Nephron (organoid): ENCODE measurements around the gene TTC29.
"Not testable (repeated sequence)": the region's sequence is repeated elsewhere in the genome, so short reads cannot be mapped to it uniquely, and the experiment has no call there.

Experiments used
- H3K27ac Mint-ChIP-seq, 3 experiments: 2 replicates each; pipeline ENCODE4 v1.8.0; 2020; ENCODE audit warnings: mixed read lengths in 3 of 3, mild to moderate bottlenecking in 2 of 3, moderate library complexity in 1 of 3
- H3K27me3 Mint-ChIP-seq: 2 replicates; pipeline ENCODE4 v1.8.0; 2021; ENCODE audit warnings: low read depth, mild to moderate bottlenecking, moderate library complexity, mixed read lengths
- H3K36me3 Mint-ChIP-seq: 2 replicates; pipeline ENCODE4 v1.8.0; 2020; ENCODE audit warnings: low read depth, mixed read lengths
- H3K4me1 Mint-ChIP-seq: 2 replicates; pipeline ENCODE4 v1.8.0; 2020; ENCODE audit warnings: mixed read lengths
- H3K4me3 Mint-ChIP-seq, 3 experiments: 2 replicates each; pipeline ENCODE4 v1.8.0; 2020; ENCODE audit warnings: mild to moderate bottlenecking in 3 of 3, mixed read lengths in 3 of 3, moderate library complexity in 2 of 3
- H3K9me3 Mint-ChIP-seq: 2 replicates; pipeline ENCODE4 v1.8.0; 2020; ENCODE audit warnings: mixed read lengths
- CTCF ChIP-seq, 3 experiments: fragments of 200-600 bp; sonication (generic); IDR thresholded peaks; one replicate each; pipeline ENCODE4 v1.5.0; 2021; ENCODE audit warnings: antibody characterized with exemption in 3 of 3; ENCODE audit not compliant: unreplicated experiment in 3 of 3

The TTC29 gene

GRCh38 chr4:146842876-146843275 lies 102.8 kb downstream of the TTC29 start:
- H3K27me3 Mint-ChIP-seq = no peaks in the 10 kb centered on the region
- H3K4me3 Mint-ChIP-seq = no peak overlapping the region

GRCh38 chr4:146840731-146841130 lies 104.9 kb downstream of the TTC29 start:
- TF ChIP-seq CTCF (IDR thresholded peaks at IDR 0.05; ENCODE audit: unreplicated experiment in 3 of 3) = no peak
- Mint-ChIP-seq H3K4me1 (no peaks in the 10 kb centered on the region), H3K9me3 (no peaks in the 10 kb centered on the region), H3K27me3 (no peaks in the 10 kb centered on the region), H3K27ac (no peak overlapping the region), H3K4me3 (no peak overlapping the region), H3K36me3 (no peaks in the 10 kb centered on the region)

More at GRCh38 chr4:146842876-146843275, 102.8 kb downstream of the TTC29 start:
- Mint-ChIP-seq H3K36me3 (no peaks in the 10 kb centered on the region), H3K27ac (no peak overlapping the region), H3K9me3 (no peaks in the 10 kb centered on the region), H3K4me1 (no peaks in the 10 kb centered on the region)
- no peak for TF ChIP-seq CTCF (IDR thresholded peaks at IDR 0.05; ENCODE audit: unreplicated experiment in 3 of 3)

GRCh38 chr4:146835096-146835495 lies 110.6 kb downstream of the TTC29 start:
- H3K27ac Mint-ChIP-seq = no peak overlapping the region
- no peak overlapping the region for H3K4me3 Mint-ChIP-seq
- H3K36me3 Mint-ChIP-seq = no peaks in the 10 kb centered on the region
- no peaks in the 10 kb centered on the region for H3K27me3 Mint-ChIP-seq
- no peaks in the 10 kb centered on the region for H3K9me3 Mint-ChIP-seq
- no peak for TF ChIP-seq CTCF (IDR thresholded peaks at IDR 0.05; ENCODE audit: unreplicated experiment in 3 of 3)
- H3K4me1 Mint-ChIP-seq = no peaks in the 10 kb centered on the region

GRCh38 chr4:146834263-146835034 lies 111.2 kb downstream of the TTC29 start:
- H3K9me3 Mint-ChIP-seq = no peaks in the 10 kb centered on the region
- no peaks in the 10 kb centered on the region for H3K36me3 Mint-ChIP-seq
- no peak for TF ChIP-seq CTCF (IDR thresholded peaks at IDR 0.05; ENCODE audit: unreplicated experiment in 3 of 3)
- H3K4me3 Mint-ChIP-seq = no peak overlapping the region
- no peaks in the 10 kb centered on the region for H3K27me3 Mint-ChIP-seq
- H3K27ac Mint-ChIP-seq = no peak overlapping the region
- no peaks in the 10 kb centered on the region for H3K4me1 Mint-ChIP-seq

GRCh38 chr4:146833530-146833929 lies 112.1 kb downstream of the TTC29 start:
- H3K9me3 Mint-ChIP-seq = no peaks in the 10 kb centered on the region
- H3K27ac Mint-ChIP-seq = no peak overlapping the region
- no peaks in the 10 kb centered on the region for H3K27me3 Mint-ChIP-seq
- TF ChIP-seq CTCF (IDR thresholded peaks at IDR 0.05; ENCODE audit: unreplicated experiment in 3 of 3) = no peak
- no peak overlapping the region for H3K4me3 Mint-ChIP-seq
- H3K36me3 Mint-ChIP-seq = no peaks in the 10 kb centered on the region
- no peaks in the 10 kb centered on the region for H3K4me1 Mint-ChIP-seq

GRCh38 chr4:146822980-146823379 lies 122.7 kb downstream of the TTC29 start:
- not testable (repeated sequence) for H3K27me3 Mint-ChIP-seq, H3K9me3 Mint-ChIP-seq, H3K4me1 Mint-ChIP-seq, H3K27ac Mint-ChIP-seq, H3K4me3 Mint-ChIP-seq, H3K36me3 Mint-ChIP-seq
